ENCODE results near the gene FAM118B.

The FAM118B gene

GRCh38 chr11:126212089-126212660 lies 593 bp downstream of the FAM118B start:
- no peak for TF ChIP-seq POLR2AphosphoS5 (IDR thresholded peaks at IDR 0.05; ENCODE audit: low read depth)
- no peak for TF ChIP-seq REST (IDR thresholded peaks at IDR 0.05; ENCODE audit: insufficient replicate concordance, low read depth)
- TF ChIP-seq, protein P1, sequence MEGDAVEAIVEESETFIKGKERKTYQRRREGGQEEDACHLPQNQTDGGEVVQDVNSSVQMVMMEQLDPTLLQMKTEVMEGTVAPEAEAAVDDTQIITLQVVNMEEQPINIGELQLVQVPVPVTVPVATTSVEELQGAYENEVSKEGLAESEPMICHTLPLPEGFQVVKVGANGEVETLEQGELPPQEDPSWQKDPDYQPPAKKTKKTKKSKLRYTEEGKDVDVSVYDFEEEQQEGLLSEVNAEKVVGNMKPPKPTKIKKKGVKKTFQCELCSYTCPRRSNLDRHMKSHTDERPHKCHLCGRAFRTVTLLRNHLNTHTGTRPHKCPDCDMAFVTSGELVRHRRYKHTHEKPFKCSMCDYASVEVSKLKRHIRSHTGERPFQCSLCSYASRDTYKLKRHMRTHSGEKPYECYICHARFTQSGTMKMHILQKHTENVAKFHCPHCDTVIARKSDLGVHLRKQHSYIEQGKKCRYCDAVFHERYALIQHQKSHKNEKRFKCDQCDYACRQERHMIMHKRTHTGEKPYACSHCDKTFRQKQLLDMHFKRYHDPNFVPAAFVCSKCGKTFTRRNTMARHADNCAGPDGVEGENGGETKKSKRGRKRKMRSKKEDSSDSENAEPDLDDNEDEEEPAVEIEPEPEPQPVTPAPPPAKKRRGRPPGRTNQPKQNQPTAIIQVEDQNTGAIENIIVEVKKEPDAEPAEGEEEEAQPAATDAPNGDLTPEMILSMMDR (IDR thresholded peaks at IDR 0.05; ENCODE audit: insufficient read depth, low read length), result no peak
- TF ChIP-seq SPI1 (IDR thresholded peaks at IDR 0.05; ENCODE audit: borderline replicate concordance, low read depth), result no peak
- no peak for TF ChIP-seq GABPA (IDR thresholded peaks at IDR 0.05; ENCODE audit: low read depth)
- H3K4me3 ChIP-seq (replicated peaks; ENCODE audit: insufficient read depth, low read length), result peak overlapping the region; percentile 72
- H3K27ac ChIP-seq (replicated peaks), result peak overlapping the region; percentile 79
- no peak for DNase-seq (ENCODE audit: low read depth in 1 of 2, low spot score in 1 of 2)
- no peaks in the 10 kb centered on the region for H3K27me3 ChIP-seq (ENCODE audit: insufficient read depth, poor library complexity, severe bottlenecking)

GRCh38 chr11:126214441-126214840 lies 2.9 kb downstream of the FAM118B start:
- DNase-seq (ENCODE audit: low read depth in 1 of 2, low spot score in 1 of 2), result peak in 1 of 2 experiments; percentile 34
- Histone ChIP-seq H3K27me3 (ENCODE audit: insufficient read depth, poor library complexity, severe bottlenecking) (no peaks in the 10 kb centered on the region), H3K27ac (replicated peaks) (no peak overlapping the region), H3K4me3 (replicated peaks; ENCODE audit: insufficient read depth, low read length) (no peak overlapping the region)
- TF ChIP-seq, protein P1 (IDR thresholded peaks at IDR 0.05; ENCODE audit: insufficient read depth, low read length), result no peak
- no peak; the same call in 1 of the 2 replicates for TF ChIP-seq SPI1 (IDR thresholded peaks at IDR 0.05; ENCODE audit: borderline replicate concordance, low read depth)
- TF ChIP-seq POLR2AphosphoS5 (IDR thresholded peaks at IDR 0.05; ENCODE audit: low read depth), result no peak
- no peak for TF ChIP-seq GABPA (IDR thresholded peaks at IDR 0.05; ENCODE audit: low read depth)
- no peak for TF ChIP-seq REST (IDR thresholded peaks at IDR 0.05; ENCODE audit: insufficient replicate concordance, low read depth)

- Histone ChIP-seq H3K27ac (replicated peaks) (no peak overlapping the region), H3K4me3 (replicated peaks; ENCODE audit: insufficient read depth, low read length) (no peak overlapping the region), H3K27me3 (ENCODE audit: insufficient read depth, poor library complexity, severe bottlenecking) (no peaks in the 10 kb centered on the region)
- DNase-seq (ENCODE audit: low read depth in 1 of 2, low spot score in 1 of 2), result no peak
- TF ChIP-seq SPI1 (IDR thresholded peaks at IDR 0.05; ENCODE audit: borderline replicate concordance, low read depth) (no peak), GABPA (IDR thresholded peaks at IDR 0.05; ENCODE audit: low read depth) (no peak), POLR2AphosphoS5 (IDR thresholded peaks at IDR 0.05; ENCODE audit: low read depth) (no peak), REST (IDR thresholded peaks at IDR 0.05; ENCODE audit: insufficient replicate concordance, low read depth) (no peak)
- TF ChIP-seq, protein P1 (IDR thresholded peaks at IDR 0.05; ENCODE audit: insufficient read depth, low read length), result no peak
These were observed 3.3 kb downstream of the FAM118B start for GRCh38 chr11:126214841-126215240.
